Activated T-cell treated with anti-CD3 and anti-CD28 coated beads, Interleukin-2, amount 50 U/mL, for 1 hour (primary cell): Measurements from ENCODE around the gene ARF6.
"Not testable (repeated sequence)": the region's sequence is repeated elsewhere in the genome, so short reads cannot be mapped to it uniquely, and the experiment has no call there.

Source experiments
- DNase-seq: peaks from one replicate; pipeline ENCODE4 v3.0.0-alpha.2; 2020

ARF6 gene

DNA sequence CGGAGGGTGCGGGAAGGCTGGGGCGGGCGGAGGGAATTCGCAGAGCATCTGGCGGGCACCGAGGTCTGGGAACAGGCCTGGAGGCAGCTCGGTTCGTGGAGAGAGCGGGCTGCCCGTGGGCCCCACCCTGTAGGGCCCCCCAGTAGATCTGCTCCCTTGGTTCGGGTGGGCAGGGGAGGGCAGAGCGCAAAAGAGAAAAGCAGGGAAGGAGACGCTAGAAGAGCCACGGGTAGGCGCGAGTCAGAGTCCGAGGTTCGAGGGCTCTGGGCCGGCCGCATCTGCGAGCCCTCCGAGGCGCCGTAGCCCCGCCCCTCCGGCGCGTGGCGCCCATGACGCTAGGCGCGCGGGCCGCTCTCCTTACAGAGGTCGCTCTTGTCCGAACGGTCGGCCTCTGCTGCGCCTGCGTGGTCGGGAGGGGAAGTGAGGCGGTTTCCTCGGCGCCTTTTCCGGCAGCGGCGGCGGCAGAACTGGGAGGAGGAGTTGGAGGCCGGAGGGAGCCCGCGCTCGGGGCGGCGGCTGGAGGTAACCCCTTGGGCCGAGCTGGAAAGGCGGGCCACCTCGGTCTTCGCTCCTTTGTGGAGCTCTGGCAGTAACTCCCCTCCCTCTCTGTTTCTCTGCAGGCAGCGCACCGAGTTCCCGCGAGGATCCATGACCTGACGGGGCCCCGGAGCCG, at the start of gene ARF6:
Gene ARF6 (plus strand): TSS at position 447 of the 673 bp plus-strand sequence. CDS start 655 bp downstream, outside the sequence.
- peak; percentile 93 for DNase-seq

GRCh38 chr14:49849213-49849847, 43.6 kb upstream of the ARF6 start:
- no peak for DNase-seq

- no peak for DNase-seq
Observed at GRCh38 chr14:49851813-49852212, 41.1 kb upstream of the ARF6 start.

DNA sequence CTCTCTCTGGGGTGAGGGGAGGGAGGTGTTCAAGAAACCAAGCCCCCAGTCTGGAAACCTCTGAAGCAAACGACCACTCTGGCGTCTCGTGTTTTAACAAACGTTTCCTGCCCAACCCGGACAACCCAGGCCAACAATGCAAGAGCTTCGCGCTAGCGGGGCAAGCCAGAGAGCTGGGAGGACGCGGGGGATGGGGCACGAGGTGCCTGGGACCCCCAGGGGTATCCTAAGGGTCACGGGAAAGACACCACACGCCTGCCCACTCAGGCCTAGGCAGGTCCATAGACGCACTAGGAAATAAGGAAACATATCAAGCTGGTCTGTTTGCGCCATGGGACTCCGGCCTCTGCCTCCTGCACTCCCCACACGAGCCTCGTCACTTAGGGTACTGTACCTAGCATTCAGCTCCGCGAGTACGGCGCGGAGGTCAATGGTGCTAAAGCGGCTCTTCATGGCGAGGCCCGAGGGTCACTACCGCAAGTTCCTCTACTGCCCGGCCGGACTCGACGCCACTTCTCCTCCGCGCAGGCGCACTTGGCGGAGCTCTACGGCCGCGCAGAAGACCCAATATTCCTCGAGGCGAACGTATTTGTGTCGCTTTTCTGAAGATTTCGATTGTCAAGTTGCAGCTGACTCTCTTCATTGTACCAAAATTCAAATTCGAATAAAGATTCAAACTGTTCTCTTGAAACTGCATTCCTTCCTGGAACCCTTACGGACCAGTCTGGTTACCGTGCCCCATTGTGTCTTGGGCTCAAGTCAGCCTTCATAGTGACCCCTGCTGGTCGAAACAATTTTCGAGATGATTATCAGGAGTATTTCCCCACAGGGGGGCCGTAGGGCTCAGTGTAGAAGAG, 40.4 kb upstream of the ARF6 start, which contains the start of gene NEMF:
Gene NEMF (minus strand): TSS at position 488 of the 857 bp plus-strand sequence. CDS start 35 bp downstream, at position 453.
- peak; percentile 81 for DNase-seq

GRCh38 chr14:49853158-49853477, 39.8 kb upstream of the ARF6 start:
- DNase-seq = no peak

DNA sequence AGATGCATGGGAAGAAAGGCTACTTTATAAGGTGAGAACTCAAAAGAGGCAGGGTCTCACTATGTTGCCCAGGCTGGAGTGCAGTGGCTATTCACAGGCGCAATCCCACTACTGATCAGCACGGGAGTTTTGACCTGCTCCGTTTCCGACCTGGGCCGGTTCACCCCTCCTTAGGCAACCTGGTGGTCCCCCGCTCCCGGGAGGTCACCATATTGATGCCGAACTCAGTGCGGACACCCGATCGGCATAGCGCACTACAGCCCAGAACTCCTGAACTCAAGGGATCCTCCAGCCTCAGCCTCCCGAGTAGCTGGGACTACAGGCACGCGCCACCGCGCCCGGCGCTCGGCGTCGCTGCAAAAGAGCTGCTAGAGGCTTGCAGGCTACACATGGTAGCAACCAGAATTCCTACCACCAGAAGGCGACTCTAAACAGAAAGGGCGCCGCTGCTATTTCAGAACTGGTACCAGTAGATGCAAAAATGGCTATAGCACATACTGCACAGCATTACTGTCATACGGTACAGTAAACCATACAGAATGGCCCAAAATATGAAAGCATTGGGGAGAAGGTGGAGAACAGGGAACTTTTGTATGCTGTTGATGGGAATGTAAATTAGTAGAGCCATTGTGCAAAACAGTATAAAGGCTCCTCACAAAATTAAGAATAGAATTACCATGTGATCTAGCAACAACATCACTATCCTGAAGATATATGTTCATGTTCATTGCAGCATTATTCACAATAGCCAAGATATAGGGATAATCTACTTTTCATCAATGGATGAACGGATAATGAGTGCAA, 39.1 kb upstream of the ARF6 start:
- peak; percentile 73 for DNase-seq

DNA sequence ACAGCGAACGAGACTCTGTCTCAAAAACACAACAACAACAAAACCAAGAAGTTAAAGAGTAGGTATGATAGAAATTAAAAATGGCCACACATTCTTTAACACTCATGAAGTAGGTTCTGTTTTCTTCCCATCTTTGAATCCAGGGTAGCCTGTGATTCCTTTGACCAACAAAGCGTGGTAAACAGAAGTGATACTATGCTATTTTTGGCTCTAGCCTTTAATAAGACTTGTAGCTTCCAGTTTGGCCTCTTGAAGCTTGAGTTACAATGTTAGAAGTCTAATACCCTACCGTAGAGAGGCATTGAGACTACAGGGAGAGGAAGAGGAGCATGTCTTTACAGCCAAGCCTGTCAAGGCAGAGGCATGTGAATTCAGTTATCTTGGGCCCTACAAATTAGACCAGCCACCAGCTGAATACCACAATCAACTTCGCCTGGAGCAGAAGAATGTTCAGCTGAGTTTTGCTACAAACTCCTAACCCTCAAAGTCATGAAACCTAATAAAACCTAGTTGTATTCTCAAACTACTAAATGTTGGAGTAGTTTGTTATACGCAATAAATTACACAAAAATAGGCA, 35.4 kb upstream of the ARF6 start:
- no peak for DNase-seq

GRCh38 chr14:49858383-49858782, 34.5 kb upstream of the ARF6 start:
- DNase-seq = no peak

GRCh38 chr14:49860988-49861698, 31.7 kb upstream of the ARF6 start:
- DNase-seq = no peak

GRCh38 chr14:49861699-49862088, 31.2 kb upstream of the ARF6 start:
- peak; percentile 71 for DNase-seq

- peak; percentile 88 for DNase-seq
Observed at GRCh38 chr14:49862089-49862673, 30.7 kb upstream of the ARF6 start.

DNA sequence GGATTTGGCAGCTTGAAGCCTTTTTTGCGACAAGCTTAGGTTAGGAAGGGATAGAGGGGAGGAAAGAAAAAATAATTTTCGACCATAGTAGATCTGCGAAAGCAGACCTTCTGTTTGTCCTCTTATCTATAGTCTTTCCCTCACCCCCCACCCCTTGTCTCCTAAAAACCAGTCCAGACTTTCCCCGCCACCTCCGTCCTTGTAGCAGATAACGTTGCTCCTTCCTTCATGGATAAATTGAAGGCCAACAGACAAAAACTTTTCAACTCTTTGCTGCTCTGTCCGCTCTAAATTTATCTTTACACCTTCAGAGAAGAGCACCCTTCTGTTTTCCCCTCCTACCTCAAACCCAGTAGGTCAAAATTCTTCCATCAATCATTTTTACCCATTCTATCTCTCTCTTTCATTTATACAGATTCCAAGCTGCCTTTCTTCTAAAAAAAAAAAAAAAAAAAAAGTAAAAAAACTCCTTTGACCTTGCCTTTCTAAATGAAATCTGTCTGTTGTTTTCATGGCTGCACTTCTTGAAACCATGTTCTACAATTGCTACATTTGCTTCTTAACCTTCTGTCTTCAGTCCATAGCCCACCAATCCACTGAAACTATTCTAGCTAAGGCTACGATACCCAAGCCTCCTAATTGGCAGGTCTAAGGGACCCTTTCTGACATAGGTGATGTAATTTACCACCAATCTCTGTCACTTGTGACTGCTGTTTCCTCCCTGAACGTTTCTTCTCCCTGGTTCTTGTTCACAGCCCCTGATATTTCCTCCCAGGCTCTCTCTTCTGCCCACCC, 29.2 kb upstream of the ARF6 start:
- no peak for DNase-seq

- DNase-seq = peak; percentile 83
Observed at GRCh38 chr14:49865431-49865859, 27.4 kb upstream of the ARF6 start.

DNA sequence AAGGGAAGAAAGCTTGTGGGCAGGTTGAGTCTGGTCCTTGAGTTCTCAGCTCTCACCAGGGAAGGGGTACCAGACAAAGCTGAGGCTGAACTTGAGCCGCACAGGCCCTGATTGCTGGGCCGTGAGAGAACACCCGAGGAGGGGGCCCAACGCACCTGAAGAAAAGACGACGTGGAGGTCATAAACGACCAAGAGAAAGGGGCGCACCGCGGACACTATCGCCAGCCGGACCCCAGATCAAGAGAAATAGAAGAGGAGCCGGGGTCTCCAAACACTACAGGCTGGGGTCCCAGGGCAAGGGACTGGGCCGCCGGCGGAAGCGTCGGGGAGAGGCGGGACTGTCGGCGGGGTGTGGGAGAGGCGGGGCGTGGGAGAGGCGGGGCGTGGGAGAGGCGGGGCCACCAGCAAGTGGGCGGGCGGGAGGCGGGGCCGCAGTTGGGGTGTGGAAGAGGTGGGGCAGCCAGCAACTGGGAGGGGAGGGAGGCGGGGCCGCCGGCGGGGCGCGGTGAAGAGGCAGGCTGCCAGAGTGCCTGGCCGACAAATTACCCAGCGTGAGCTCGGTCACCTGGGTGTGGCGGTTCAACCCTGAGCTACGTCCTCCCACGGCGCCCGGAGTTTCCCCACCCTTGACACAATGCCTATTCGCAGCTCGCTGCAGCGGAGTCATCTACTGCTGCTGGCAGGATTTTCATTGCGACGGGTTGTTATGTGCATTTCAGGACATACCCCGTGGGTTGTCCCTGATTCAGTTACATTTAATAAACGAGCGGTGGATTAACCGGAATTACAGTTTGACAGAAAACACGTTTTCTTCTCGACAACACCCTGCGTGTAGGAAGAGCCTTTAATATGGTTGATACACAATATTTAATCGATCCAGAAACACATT, 24.8 kb upstream of the ARF6 start:
- peak; percentile 97 for DNase-seq

GRCh38 chr14:49868720-49869114, 24.2 kb upstream of the ARF6 start:
- no peak for DNase-seq

GRCh38 chr14:49870908-49871307, 22.0 kb upstream of the ARF6 start:
- no peak for DNase-seq

DNA sequence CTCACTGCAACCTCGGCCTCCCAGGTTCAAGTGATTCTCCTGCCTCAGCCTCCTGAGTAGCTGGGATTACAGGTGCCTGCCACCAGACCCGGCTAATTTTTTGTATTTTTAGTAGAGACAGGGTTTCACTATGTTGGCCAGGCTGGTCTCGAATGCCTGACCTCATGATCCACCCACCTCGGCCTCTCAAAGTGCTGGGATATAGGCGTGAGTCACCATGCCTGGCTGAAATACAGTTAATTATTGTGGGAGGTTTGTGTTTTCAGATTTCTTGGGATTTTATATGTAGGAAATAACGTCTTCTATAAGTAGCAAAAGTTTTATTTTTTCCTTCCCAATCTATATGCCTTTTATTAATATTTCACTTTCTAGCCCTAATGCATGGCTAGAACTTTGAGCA, 19.3 kb upstream of the ARF6 start:
- not testable (repeated sequence) for DNase-seq

DNA sequence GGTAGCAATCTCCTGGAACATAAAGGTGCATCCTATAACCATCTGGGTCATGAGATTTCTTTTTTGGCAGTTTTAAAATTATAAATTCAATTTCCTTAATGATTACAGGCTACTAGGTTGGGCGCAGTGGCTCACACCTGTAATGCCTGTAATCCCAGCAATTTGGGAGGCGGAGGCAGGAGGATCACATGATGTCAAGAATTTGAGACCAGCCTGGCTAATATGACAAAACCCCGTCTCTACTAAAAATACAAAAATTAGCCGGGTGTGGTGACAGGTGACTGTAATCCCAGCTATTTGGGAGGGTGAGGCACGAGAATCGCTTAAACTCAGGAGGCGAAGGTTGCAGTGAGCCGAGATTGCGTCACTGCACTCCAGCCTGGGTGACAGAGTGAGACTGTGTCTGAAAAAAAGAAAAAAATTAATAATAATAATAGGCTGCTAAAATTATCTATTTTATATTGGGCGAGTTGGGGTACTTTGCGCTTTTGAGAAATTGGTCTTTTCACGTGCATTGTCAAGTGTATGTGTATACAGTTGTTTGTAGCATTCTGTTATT, 17.2 kb upstream of the ARF6 start:
- no peak for DNase-seq

GRCh38 chr14:49876563-49877127, 16.2 kb upstream of the ARF6 start:
- DNase-seq = no peak
